Glomerular endothelial cell (primary cell): ENCODE results near the gene TXNL4A. TPM values are rescaled to one million over a fixed set of nuclear protein-coding genes. Genes with fewer than 3 reads are reported as not detected.
"Not testable (repeated sequence)": the region's sequence is repeated elsewhere in the genome, so short reads cannot be mapped to it uniquely, and the experiment has no call there.

Experiments used
- DNase-seq: peaks from one replicate; pipeline ENCODE4 v3.0.0-alpha.2; 2011; ENCODE audit warnings: low read depth, low spot score; ENCODE audit errors: extremely low read depth
- total RNA-seq: library from RNA; depleted of rRNA; stranded (reverse); fragments of >200 nt; gene quantifications from 2 replicates; pipeline ENCODE4 v1.2.3, GENCODE V29; 2015

The TXNL4A gene
- total RNA-seq, 1 donor from 2014 or later, result 58.2 TPM

GRCh38 chr18:79964330-79965118, 23.8 kb downstream of the TXNL4A start, which contains the start of gene HSBP1L1:
HSBP1L1 (plus strand) TSS chr18:79964643; CDS start chr18:79964736, 93 bp downstream.
- DNase-seq, result no peak

- DNase-seq, result no peak
These were observed 24.6 kb downstream of the TXNL4A start for GRCh38 chr18:79963658-79964329.

GRCh38 chr18:79962835-79963657, 25.3 kb downstream of the TXNL4A start:
- no peak for DNase-seq

- DNase-seq, result no peak
These were observed 26.1 kb downstream of the TXNL4A start for GRCh38 chr18:79962311-79962710.

GRCh38 chr18:79961527-79962291, 26.7 kb downstream of the TXNL4A start:
- DNase-seq, result no peak

GRCh38 chr18:79960921-79961526, 27.3 kb downstream of the TXNL4A start:
- DNase-seq, result no peak

- not testable (repeated sequence) for DNase-seq
These were observed 28.1 kb downstream of the TXNL4A start for GRCh38 chr18:79960161-79960801.

GRCh38 chr18:79958981-79959380, 29.4 kb downstream of the TXNL4A start:
- DNase-seq, result no peak

GRCh38 chr18:79956276-79956675, 32.1 kb downstream of the TXNL4A start:
- DNase-seq, result no peak

GRCh38 chr18:79955302-79956075, 32.9 kb downstream of the TXNL4A start:
- DNase-seq, result no peak

GRCh38 chr18:79954791-79955190, 33.6 kb downstream of the TXNL4A start:
- no peak for DNase-seq

GRCh38 chr18:79953971-79954651, 34.3 kb downstream of the TXNL4A start:
- DNase-seq, result no peak

GRCh38 chr18:79952996-79953559, 35.3 kb downstream of the TXNL4A start:
- no peak for DNase-seq

GRCh38 chr18:79952456-79952995, 35.8 kb downstream of the TXNL4A start:
- DNase-seq, result no peak

- DNase-seq, result no peak
These were observed 36.6 kb downstream of the TXNL4A start, which contains the start of gene SLC66A2 for GRCh38 chr18:79951545-79952455. SLC66A2 (minus strand) TSS chr18:79951653; CDS start chr18:79950926, 727 bp downstream.
